K562 (cell line): ENCODE measurements around the gene SLC39A12. TPM values are rescaled to one million over a fixed set of nuclear protein-coding genes. Genes with fewer than 3 reads are reported as not detected.

ENCODE experiments used
- ATAC-seq: fragments of 200-7000 bp; cut with Tn5 transposase; 3 replicates; pipeline ENCODE4 v1.9.1; 2020; ENCODE audit warnings: moderate library complexity
- BruUV-seq: library from RNA; stranded (reverse); fragments of 400-500 nt; replicated peaks from 2 replicates; lab custom pipeline; 2021; lab: Mats Ljungman, UMichigan
- CTCF ChIA-PET: fragments of 300-600 bp; formaldehyde crosslinking; extraction: SDS; loops from one replicate; lab custom pipeline; 2021; ENCODE audit warnings: low intra/inter-chr PET ratio; lab: Yijun Ruan, JAX
- POLR2A ChIA-PET: fragments of 300-600, 350-650 bp; sonication (Branson Sonifier 250); formaldehyde crosslinking; extraction: SDS; loops from one replicate; lab custom pipeline; 2021; ENCODE audit warnings: antibody characterized with exemption, inconsistent platforms; lab: Yijun Ruan, JAX
- DNase-seq, 4 experiments: peaks; one replicate each; pipeline versions ENCODE4 v3.0.0 to v3.0.0-alpha.2; 2011 to 2018; ENCODE audit warnings: low spot score in 3 of 4, mixed read lengths in 3 of 4; ENCODE audit errors: extremely low read depth in 1 of 4
- FAIRE-seq: peaks from 2 replicates; lab custom pipeline; 2011; peaks lifted over from hg19 to GRCh38; lab: Jason Lieb, UNC
- H2AFZ ChIP-seq: 2 replicates; pipeline ENCODE4 v1.6.0; 2011; ENCODE audit warnings: low read depth, low read length, control low read depth, inconsistent platforms
- H3K27ac ChIP-seq: fragments of 200-600 bp; 3 replicates; pipeline ENCODE4 v1.8.0; 2011; ENCODE audit warnings: low read depth, mild to moderate bottlenecking, control low read depth, inconsistent platforms, low read length, moderate library complexity, mixed read lengths; ENCODE audit errors: extremely low read depth
- H3K27me3 ChIP-seq, 2 experiments: fragments of 300-600 bp in 1 of 2; 2 replicates in 1 of 2; 3 replicates in 1 of 2; pipeline versions ENCODE4 v1.6.0 to v1.8.0; 2011; ENCODE audit warnings: inconsistent platforms in 2 of 2, low read length in 2 of 2, mild to moderate bottlenecking in 1 of 2, mixed read lengths in 1 of 2, moderate library complexity in 1 of 2; ENCODE audit not compliant: control insufficient read depth in 2 of 2, insufficient read depth in 2 of 2
- H3K36me3 ChIP-seq: fragments of 300-600 bp; 3 replicates; pipeline ENCODE4 v1.8.0; 2011; ENCODE audit warnings: mild to moderate bottlenecking, low read length, inconsistent platforms; ENCODE audit not compliant: control insufficient read depth, insufficient read depth
- H3K4me1 ChIP-seq, 2 experiments: fragments of 200-600 bp in 1 of 2; replicated peaks in 1 of 2; 2 replicates in 1 of 2; 3 replicates in 1 of 2; pipeline versions ENCODE4 v1.5.1 to v1.8.0; 2011; ENCODE audit warnings: inconsistent platforms in 2 of 2, low read length in 2 of 2, mild to moderate bottlenecking in 1 of 2, mixed read lengths in 1 of 2, moderate library complexity in 1 of 2; ENCODE audit not compliant: control insufficient read depth in 2 of 2, insufficient read depth in 2 of 2
- H3K4me2 ChIP-seq: 2 replicates; pipeline ENCODE4 v1.6.1; 2011; ENCODE audit warnings: low read length, control low read depth, inconsistent platforms, mixed read lengths; ENCODE audit not compliant: insufficient read depth
- H3K4me3 ChIP-seq: fragments of 200-600 bp; sonication (generic), shearing (Covaris generic); 2 replicates; pipeline ENCODE4 v1.5.1; 2016; ENCODE audit warnings: control low read depth, inconsistent platforms
- H3K79me2 ChIP-seq: fragments of 200-600 bp; 3 replicates; pipeline ENCODE4 v1.8.0; 2011; ENCODE audit warnings: low read length, inconsistent platforms; ENCODE audit not compliant: control insufficient read depth, insufficient read depth
- H3K9ac ChIP-seq, 2 experiments: 2 replicates each; pipeline versions ENCODE4 v1.6.0 to v1.6.1; 2011; ENCODE audit warnings: low read depth in 2 of 2, low read length in 2 of 2, control low read depth in 1 of 2, inconsistent platforms in 1 of 2, mild to moderate bottlenecking in 1 of 2, mixed read lengths in 1 of 2; ENCODE audit not compliant: insufficient read depth in 1 of 2
- H3K9me1 ChIP-seq: one replicate; pipeline ENCODE4 v1.6.0; 2011; ENCODE audit warnings: inconsistent platforms, mild to moderate bottlenecking, low read length, moderate library complexity; ENCODE audit not compliant: control insufficient read depth, insufficient read depth
- H3K9me3 ChIP-seq: replicated peaks from 2 replicates; pipeline ENCODE4 v1.5.1; 2011; ENCODE audit warnings: low read depth, low read length, inconsistent platforms; ENCODE audit not compliant: control insufficient read depth, insufficient read depth
- H4K20me1 ChIP-seq: replicated peaks from 2 replicates; pipeline ENCODE4 v1.6.1; 2011; ENCODE audit warnings: low read length, inconsistent platforms, mixed read lengths; ENCODE audit not compliant: control insufficient read depth, insufficient read depth
- ARID3A ChIP-seq: IDR thresholded peaks from 2 replicates; pipeline ENCODE4 v1.6.1; 2012; ENCODE audit warnings: low read depth, low read length, improper control_type of control experiment, borderline replicate concordance
- CAMTA2 ChIP-seq: fragments of 250-450 bp; sonication (Bioruptor Pico); conservative IDR thresholded peaks from 2 replicates; pipeline ENCODE4 v1.5.1; 2022
- CBFA2T2 ChIP-seq: fragments of 450-650 bp; conservative IDR thresholded peaks from 2 replicates; pipeline ENCODE4 v1.6.1; 2017; ENCODE audit warnings: mild to moderate bottlenecking
- E4F1 ChIP-seq: fragments of 250-450 bp; sonication (Bioruptor Pico); IDR thresholded peaks from 2 replicates; pipeline ENCODE4 v1.5.0; 2021; ENCODE audit warnings: mild to moderate bottlenecking, borderline replicate concordance
- ETV6 ChIP-seq, 3 experiments: fragments of 150-350 bp in 1 of 3; sonication (generic) in 1 of 3; formaldehyde crosslinking in 1 of 3; IDR thresholded peaks; 2 replicates each; pipeline versions ENCODE4 v1.6.1 to v1.8.0; 2014 to 2022; ENCODE audit warnings: borderline replicate concordance in 2 of 3, low read depth in 2 of 3, antibody characterized with exemption in 1 of 3, low read length in 1 of 3, mild to moderate bottlenecking in 1 of 3, missing genetic modification reagents in 1 of 3
- MAFF ChIP-seq: IDR thresholded peaks from 2 replicates; pipeline ENCODE4 v1.6.1; 2012; ENCODE audit warnings: low read length, improper control_type of control experiment
- PML ChIP-seq: IDR thresholded peaks from 2 replicates; pipeline ENCODE4 v1.6.1; 2012; ENCODE audit warnings: low read length, inconsistent platforms
- RBM14 ChIP-seq: fragments of 200-400 bp; formaldehyde crosslinking; IDR thresholded peaks from 2 replicates; pipeline ENCODE4 v1.6.1; 2018; ENCODE audit warnings: low read depth, mild to moderate bottlenecking, low read length, moderate library complexity, borderline replicate concordance; ENCODE audit not compliant: insufficient read depth
- SFPQ ChIP-seq: fragments of 200-400 bp; formaldehyde crosslinking; IDR thresholded peaks from 2 replicates; pipeline ENCODE4 v1.6.1; 2017; ENCODE audit warnings: mild to moderate bottlenecking, low read depth, low read length, moderate library complexity
- ZBTB7A ChIP-seq: IDR thresholded peaks from 2 replicates; pipeline ENCODE4 v1.6.1; 2011; ENCODE audit warnings: low read depth, mild to moderate bottlenecking, low read length, moderate library complexity, borderline replicate concordance; ENCODE audit not compliant: control insufficient read depth
- ZNF174 ChIP-seq: fragments of 250-450 bp; sonication (Bioruptor Pico); IDR thresholded peaks from 2 replicates; pipeline ENCODE4 v1.4.0; 2020; ENCODE audit warnings: mild to moderate bottlenecking
- ZNF197 ChIP-seq: fragments of 200-800 bp; sonication (Bioruptor generic); IDR thresholded peaks from 2 replicates; pipeline ENCODE4 v1.6.1; 2016; ENCODE audit warnings: low read depth, missing genetic modification characterization, missing compliant biosample characterization
- ZNF224 ChIP-seq: sonication (generic); formaldehyde crosslinking; IDR thresholded peaks from 2 replicates; pipeline ENCODE4 v1.8.0; 2022; ENCODE audit warnings: mild to moderate bottlenecking, missing genetic modification reagents
- ZNF280A ChIP-seq: fragments of 450-650 bp; IDR thresholded peaks from 2 replicates; pipeline ENCODE4 v1.6.1; 2018; ENCODE audit warnings: mild to moderate bottlenecking, low read depth; ENCODE audit not compliant: partially characterized antibody
- WGBS: fragments of 100-300 bp; shearing (Covaris generic); methylation state at CpG from one replicate; pipeline ENCODE4 v1.1.6; 2016; ENCODE audit warnings: low coverage, mixed read lengths; ENCODE audit not compliant: insufficient coverage; ENCODE audit errors: missing lambda C conversion rate; 5-methylcytosine and 5-hydroxymethylcytosine counted together
- in situ Hi-C: fragments of 300-500 bp; cut with MboI; formaldehyde crosslinking; loops from 4 replicates; pipeline ENCODE4 v1.15.0; 2018; ENCODE audit warnings: inconsistent platforms, mixed read lengths
- intact Hi-C: fragments of 100-400 bp; cut with micrococcal nuclease; formaldehyde crosslinking; loops from 2 replicates; pipeline ENCODE4 v1.14.2; 2022
- polyA plus RNA-seq, 8 experiments: library from polyadenylated mRNA; depleted of rRNA in 4 of 8; stranded (reverse) in 5 of 8; unstranded in 3 of 8; fragments of >200 nt; fragmentation: Nextera tagmentation in 2 of 8; fragmentation: Illumina TruSeq in 1 of 8; extraction: Ambion mirVana in 2 of 8; extraction: Trizol in 1 of 8; gene quantifications; 2 replicates each; pipeline versions ENCODE4 v1.2.1 to v1.2.3, GENCODE V29; 2011 to 2014; ENCODE audit warnings: inconsistent platforms in 1 of 8, missing spikeins in 1 of 8
- total RNA-seq, 7 experiments: library from RNA; depleted of rRNA in 6 of 7; stranded (reverse); fragments of >200 nt in 6 of 7; fragmentation: Illumina TruSeq in 2 of 7; extraction: Trizol in 2 of 7; gene quantifications; 2 replicates each; pipeline versions ENCODE4 v1.2.1 to v1.2.3, GENCODE V29; 2011 to 2021; ENCODE audit warnings: low replicate concordance in 1 of 7

The SLC39A12 gene
- total and polyA plus RNA-seq, 9 of the 15 experiments (the other 6 are each of a cell fraction or from before 2014, with no cell fraction given), result not detected

- Histone ChIP-seq H3K4me3 (no peak overlapping the region), H3K36me3 (no peaks in the 10 kb centered on the region), H2AFZ (no peak overlapping the region), H3K27ac (no peak overlapping the region), H3K9me3 (no peaks in the 10 kb centered on the region), H3K79me2 (no peaks in the 10 kb centered on the region), H3K4me1 (no peaks in the 10 kb centered on the region), H3K9ac (no peak overlapping the region), H3K4me2 (no peak overlapping the region), H3K27me3 (peaks cover 0 to 5% of the 10 kb centered on the region in 2 experiments; a peak in 1 of 5 replicates), H3K9me1 (no peaks in the 10 kb centered on the region), H4K20me1 (no peaks in the 10 kb centered on the region)
- no peak for FAIRE-seq
- intact Hi-C loops (no loop called here), in situ Hi-C loops (no loop called here)
- 0% methylated on average over 2 of the region's 2 CpGs for WGBS
- no peak for DNase-seq
- POLR2A ChIA-PET, result interaction anchor here (0.6 kb wide), 1 partner anchor 547 kb away, joined by 3 read pairs; no protein-coding TSS in a partner anchor
- CTCF ChIA-PET, result no interaction called here
- TF ChIP-seq ZNF197 (CRISPR knock-in tag) (no peak), ZNF174 (CRISPR knock-in tag) (no peak), PML (no peak), CBFA2T2 (no peak), ZNF224 (CRISPR knock-in tag) (no peak), RBM14 (no peak), ZNF280A (no peak), ZBTB7A (no peak), ETV6 (IDR thresholded peaks at IDR 0.05; ENCODE audit: borderline replicate concordance in 1 of 2, low read depth in 2 of 2, low read length in 1 of 2) (no peak), ETV6 (CRISPR knock-in tag; IDR thresholded peaks at IDR 0.05; ENCODE audit: borderline replicate concordance) (no peak), E4F1 (CRISPR knock-in tag) (no peak), CAMTA2 (CRISPR knock-in tag) (no peak), MAFF (no peak), SFPQ (no peak), ARID3A (no peak)
- no TSS peak for BruUV-seq
- no peak for ATAC-seq
Observed at GRCh38 chr10:18000601-18001000, 48.9 kb downstream of the SLC39A12 start.
